Omental fat pad (tissue), 4 donors: Measurements from ENCODE around the gene HTRA3. TPM values are rescaled to one million over a fixed set of nuclear protein-coding genes. Genes with fewer than 3 reads are reported as not detected.

ENCODE experiments used
- ATAC-seq: fragments of 150-250 bp; one replicate; pipeline ENCODE4 v1.9.1; 2016; ENCODE audit warnings: mild to moderate bottlenecking, moderate library complexity; ENCODE audit not compliant: low FRiP score
- DNase-seq: peaks from one replicate; pipeline ENCODE4 v3.0.0-alpha.2; 2019; ENCODE audit warnings: low spot score
- CTCF ChIP-seq, 3 donors: fragments of 450-650 bp; IDR thresholded peaks; one replicate each; pipeline ENCODE4 v1.5.1; 2016 to 2017; ENCODE audit warnings: antibody characterized with exemption in 3 of 3, mild to moderate bottlenecking in 3 of 3, moderate library complexity in 2 of 3
- total RNA-seq, 4 donors: library from RNA; depleted of rRNA; stranded (reverse); fragments of >200 nt; gene quantifications; one replicate each; pipeline ENCODE4 v1.1.0, GENCODE V29; 2016

HTRA3 gene
- total RNA-seq, 4 donors from 2014 or later = 15.8 to 147 (median 23.3) TPM

GRCh38 chr4:8239226-8239625 lies 30.3 kb upstream of the HTRA3 start:
- ATAC-seq (no peak), DNase-seq (no peak)
- TF ChIP-seq CTCF (IDR thresholded peaks at IDR 0.05) = no peak

- DNase-seq = no peak
- no peak for TF ChIP-seq CTCF (IDR thresholded peaks at IDR 0.05)
Measured at GRCh38 chr4:8239661-8240060, 29.9 kb upstream of the HTRA3 start.

GRCh38 chr4:8240211-8241041 lies 29.1 kb upstream of the HTRA3 start:
- DNase-seq (no peak), ATAC-seq (no peak)

More at GRCh38 chr4:8239661-8240060, 29.9 kb upstream of the HTRA3 start:
- ATAC-seq = no peak

GRCh38 chr4:8241211-8241779 lies 28.3 kb upstream of the HTRA3 start:
- DNase-seq (no peak), ATAC-seq (no peak)
- TF ChIP-seq CTCF (IDR thresholded peaks at IDR 0.05) = no peak

More at GRCh38 chr4:8240211-8241041, 29.1 kb upstream of the HTRA3 start:
- TF ChIP-seq CTCF (IDR thresholded peaks at IDR 0.05) = no peak

- peak in 2 of 3 donors; percentile 86 to 93 for TF ChIP-seq CTCF (IDR thresholded peaks at IDR 0.05)
- peak; percentile 89 for DNase-seq
- ATAC-seq = peak; percentile 74
Measured at GRCh38 chr4:8241895-8242696, 27.5 kb upstream of the HTRA3 start.

- DNase-seq (no peak), ATAC-seq (no peak)
- no peak for TF ChIP-seq CTCF (IDR thresholded peaks at IDR 0.05)
Measured at GRCh38 chr4:8242782-8243560, 26.6 kb upstream of the HTRA3 start.
